HG02798 (cell line): ENCODE data around the gene BHLHE23.

Experiments
- ATAC-seq: cut with Tn5 transposase; IDR thresholded peaks from one replicate; pipeline ENCODE4 v1.9.1; 2021; ENCODE audit warnings: mild to moderate bottlenecking; ENCODE audit not compliant: unreplicated experiment, poor library complexity

The BHLHE23 gene

DNA sequence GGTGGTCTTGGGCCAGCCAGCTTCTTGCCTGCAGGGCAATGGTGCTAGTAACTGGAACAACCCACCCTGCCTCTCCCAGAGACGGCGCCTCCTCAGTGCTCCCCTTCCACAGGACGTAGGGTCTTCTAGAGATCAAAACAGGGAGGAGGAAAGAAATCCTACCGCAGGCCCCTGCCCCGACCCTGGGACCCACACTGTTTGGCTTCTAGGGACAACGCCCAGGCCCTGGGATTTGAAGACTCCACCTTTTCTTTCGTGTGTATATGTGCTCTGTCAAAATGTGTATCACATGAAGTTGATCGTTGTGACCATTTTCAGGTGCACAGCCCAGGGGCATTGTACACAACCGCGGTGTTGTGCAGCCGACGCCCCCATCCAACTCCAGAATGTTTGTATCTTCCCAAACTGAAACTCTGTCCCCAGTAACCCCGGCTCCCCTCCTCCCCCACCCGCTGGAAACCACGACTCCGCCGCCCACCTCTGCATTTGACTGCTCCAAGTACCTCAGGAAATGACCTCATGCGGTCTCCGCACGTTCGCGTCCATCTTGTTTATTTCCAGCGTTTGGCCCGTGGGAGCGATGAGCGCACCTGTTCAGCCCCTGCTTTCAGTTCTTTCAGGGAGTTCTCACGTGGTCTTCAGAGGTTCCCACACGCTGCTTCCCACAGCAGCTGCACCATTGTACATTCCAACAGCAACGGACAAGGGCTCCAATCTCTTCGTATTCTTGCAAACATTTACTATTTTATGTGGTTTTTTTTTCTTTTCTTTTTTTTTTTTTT, 3.4 kb upstream of the BHLHE23 start:
- ATAC-seq = peak; percentile 70

DNA sequence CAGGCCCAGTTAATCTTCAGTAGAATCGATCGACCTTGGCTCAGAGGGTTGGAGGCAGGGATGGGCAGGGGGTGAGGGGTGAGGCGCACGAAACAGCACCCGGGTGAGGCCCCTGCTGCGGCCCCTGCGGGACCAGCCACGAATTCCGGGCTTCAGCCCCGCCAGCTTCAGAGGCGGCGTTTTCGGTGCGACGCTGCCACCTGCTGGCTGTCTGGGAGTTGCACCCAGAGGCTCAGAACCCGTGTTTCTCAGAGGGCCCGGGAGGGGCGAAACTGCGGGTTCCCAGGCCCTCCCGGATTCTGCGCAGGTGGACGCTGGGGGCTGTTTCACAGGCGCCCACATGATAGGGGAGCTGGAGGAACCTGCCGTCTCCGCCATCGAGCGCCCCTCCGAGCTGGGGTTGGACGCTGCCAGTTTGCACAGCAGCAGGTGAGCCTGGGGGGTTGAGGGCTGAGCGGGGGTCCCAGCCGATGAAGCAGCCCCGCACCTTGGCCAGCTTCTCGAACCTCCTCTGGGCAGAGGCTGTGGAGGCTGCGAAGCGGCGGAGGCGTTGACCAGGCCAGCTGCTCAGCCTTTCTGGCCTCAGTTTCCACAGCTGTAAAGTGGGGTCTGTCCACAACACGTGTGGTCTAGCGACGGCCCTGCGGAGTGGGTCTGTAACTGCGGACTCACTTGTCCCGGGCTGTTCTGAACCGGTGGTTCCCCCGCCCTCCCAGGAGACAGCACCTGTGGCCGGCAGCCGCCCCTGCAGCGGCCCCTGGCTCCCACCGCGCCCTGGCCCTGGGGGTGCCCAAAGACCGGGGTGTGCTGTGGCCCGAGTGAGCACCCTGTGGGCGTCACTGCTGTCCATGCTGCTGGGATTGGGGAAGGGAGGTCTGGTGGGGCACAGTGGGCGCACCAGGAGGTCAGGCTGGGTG, 2.5 kb upstream of the BHLHE23 start:
- ATAC-seq = peak; percentile 57

DNA sequence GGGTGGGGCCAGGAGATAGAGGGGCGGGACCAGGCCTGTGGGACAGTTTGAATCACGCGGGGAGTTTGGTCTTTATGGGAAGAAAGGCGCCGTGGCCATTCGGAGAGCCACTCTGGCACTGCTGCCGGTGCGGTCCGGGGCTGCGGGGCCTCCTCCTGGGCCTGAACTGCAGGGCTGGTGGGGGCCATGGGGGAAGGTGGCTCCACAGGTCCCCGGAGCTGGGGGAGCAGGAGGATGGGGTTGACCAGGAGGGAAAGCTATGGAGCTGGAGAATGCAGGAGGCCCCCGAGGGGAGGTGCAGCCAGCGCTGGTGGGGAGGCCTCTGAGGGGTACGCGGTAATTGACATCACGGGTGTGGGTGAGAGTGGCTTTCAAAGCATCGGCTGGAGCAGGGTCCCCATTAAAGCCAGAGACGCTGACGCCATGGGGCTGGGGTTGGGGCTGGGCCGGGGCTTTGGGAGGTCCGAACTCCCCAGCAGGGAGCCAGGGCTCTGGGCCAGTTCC, 1.8 kb upstream of the BHLHE23 start:
- no peak for ATAC-seq

DNA sequence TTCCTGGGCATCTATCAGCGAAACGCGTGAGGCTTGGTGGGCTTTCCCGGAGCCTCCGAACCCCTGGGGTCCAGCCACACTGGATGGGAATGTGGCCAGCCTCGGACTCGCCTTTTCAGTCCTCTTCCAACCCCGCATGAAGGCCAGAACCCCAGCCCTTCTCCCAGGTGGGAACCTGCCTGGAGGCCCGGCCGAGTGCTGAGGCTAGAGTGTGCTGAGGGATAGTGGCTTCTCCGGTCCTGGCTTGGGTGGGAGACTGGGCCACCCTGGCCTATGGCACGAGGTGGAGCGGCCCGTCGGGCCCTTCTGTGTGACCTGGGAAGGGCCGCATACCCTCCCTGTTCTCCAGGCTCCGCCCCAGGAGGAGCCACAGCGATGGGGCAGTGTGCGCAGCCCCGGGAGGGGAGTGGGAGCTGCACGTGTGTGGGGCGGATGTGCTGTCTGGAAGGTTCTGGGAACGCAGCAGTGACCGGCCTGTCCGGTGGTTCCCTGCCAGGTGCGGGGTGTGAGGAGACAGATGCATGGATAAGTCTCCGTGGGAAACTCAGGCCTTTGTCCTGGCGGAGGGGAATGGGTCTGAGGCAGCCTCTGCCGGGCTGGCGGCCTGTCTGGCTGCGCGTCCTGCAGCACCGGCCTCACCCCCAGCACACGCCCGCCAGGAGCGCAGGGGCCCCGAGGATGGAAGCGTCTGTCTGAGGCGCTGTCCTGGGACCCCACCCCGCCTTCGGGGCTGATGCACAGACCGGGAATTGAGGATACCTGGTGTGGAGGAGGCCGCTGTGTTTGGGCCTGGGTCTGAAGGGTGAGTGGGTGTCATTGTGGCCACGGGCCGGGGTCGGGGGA, 1.1 kb upstream of the BHLHE23 start:
- no peak for ATAC-seq

DNA sequence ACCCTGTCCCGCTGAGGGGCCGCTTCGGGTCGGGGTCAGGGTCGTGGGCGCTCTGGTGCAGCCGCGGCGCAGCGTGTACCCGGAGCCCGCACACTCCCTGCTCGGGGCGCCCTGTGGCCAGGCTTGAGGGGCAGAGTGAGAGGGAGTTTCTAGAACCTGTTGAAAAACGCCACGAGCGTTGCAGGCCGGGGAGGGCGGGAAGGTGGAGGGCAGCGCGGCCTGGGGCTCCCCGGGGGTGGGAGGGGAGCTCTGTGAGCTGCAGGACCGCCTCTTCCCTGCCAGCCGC, 539 bp upstream of the BHLHE23 start:
- no peak for ATAC-seq

DNA sequence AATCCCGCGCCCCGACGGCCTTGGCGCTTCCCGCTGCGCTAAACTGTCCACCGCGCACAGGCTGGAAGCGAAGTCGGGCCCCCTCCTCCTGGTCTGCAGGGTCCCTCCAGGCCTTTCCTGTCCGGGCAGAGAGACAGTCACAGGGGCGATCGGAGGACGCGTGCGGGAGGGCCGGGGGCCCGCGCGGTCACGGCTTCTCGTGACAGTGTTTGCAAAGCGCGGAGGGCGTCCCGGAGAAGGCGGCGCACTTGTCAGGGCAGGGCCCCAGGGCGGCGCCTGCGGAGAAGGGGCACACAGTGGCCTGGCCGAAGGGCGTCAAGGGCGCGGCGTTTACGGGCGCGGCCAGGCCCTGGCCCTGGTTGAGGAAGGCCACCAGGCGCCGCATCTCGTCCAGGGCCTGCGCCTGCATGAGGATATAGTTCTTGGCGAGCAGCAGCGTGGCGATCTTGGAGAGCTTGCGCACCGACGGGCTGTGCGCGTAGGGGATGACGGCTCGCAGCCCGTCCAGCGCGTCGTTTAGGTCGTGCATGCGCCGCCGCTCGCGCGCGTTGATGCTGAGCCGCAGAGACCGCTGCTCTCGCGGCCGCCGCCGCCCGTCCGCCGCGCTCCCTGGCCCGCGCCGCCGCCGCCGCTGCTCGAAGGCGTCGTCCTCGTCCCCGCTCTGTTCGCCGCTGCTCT, 763 bp downstream of the BHLHE23 start:
- no peak for ATAC-seq

DNA sequence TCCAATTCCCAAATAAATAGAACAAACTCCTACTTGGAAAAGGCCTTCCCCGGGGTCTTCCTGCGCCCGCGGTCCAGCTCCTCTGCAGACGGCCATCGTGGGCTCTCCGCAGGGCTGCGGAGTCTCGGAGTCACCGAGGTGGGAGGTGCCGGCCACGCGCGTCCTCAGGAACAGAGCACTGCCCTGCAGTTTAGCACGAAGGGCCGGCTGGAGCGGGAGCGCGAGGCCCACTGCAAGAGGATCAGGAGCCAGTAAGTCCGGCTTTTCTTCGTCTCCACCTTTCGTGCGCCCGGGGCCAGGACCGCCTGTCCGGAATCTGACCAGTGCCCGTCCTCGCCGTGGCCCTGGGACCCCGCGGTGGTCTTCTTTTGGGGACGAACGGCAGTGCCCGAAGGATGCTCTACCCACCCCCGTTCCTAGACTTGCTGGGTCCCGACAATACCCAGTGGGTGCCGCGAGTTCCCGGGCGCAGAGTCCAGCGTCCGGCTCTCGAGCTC, 1.4 kb downstream of the BHLHE23 start:
- no peak for ATAC-seq

DNA sequence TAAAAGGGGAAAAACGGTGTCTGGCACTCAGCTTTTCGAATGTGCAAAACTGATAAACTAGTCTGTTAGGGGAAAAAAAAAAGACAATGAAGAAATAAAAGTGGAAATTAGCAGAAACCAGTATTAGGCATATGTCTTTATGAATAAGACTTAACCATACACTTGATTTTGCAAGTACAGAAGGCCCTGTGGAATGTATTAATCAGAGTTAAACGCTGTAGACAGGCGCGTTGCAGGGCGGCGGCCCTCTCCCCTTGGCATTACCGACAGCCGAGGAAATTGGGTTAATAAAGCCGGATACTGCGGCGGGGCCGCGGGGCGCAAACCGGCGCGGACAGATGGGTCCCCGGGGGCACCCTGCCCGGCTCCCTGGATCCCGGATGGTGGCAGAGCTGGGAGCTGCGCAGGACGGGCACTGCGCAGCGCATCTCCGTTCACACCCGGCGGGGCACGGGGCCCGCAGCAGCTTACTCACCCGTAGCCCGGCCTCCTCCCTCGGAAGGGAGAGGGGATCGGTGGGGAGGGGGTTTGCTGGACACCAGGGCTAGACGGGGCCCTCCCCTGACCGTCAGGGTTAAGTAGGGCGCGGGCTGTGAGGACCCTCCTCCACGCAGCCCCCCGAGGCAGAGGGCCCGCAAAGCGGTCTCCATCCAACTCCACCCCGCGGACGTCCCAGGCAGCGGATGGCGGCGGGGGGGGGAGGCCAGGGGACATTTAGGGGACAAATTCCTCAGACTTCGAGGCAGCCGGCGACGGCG, 2.0 kb downstream of the BHLHE23 start:
- no peak for ATAC-seq

DNA sequence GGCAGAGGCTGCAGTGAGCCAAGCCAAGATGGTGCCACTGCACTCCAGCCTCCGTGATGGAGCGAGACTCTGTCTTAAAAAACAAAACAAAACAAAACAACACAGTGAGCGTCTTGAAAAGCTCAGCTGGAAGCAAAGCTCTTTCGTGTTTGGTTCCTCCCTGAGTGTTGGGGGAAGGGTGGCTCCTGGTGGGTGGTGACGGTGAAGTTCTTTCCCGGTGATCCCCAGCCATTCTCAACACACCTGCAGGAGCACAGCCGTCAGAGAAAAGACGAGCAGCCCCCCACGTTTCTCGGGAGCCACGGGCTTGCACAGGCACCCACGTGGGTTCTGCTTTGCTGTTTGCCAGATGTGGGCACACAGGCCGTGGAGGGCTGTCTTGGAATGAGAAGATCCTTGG, 3.2 kb downstream of the BHLHE23 start:
- no peak for ATAC-seq

DNA sequence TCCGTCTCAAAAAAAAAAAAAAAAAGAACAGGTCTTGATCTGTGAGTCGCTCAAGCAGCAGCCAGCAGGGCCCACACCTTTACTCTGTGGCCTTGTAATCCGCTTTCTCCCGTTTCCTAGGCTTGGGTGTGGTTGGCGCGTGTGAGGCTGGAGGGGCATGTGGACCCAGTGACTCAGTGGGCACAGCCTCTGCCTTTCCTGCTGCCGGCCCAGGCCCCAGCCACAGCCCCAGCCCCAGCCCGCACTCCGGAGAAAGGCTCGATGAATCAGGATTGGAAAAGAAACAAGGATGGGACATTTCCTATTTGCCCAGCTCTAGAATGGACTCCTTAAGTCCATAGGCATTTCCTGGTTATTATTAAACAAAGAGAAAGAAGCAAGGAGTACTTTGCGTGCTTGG, 4.3 kb downstream of the BHLHE23 start:
- no peak for ATAC-seq

DNA sequence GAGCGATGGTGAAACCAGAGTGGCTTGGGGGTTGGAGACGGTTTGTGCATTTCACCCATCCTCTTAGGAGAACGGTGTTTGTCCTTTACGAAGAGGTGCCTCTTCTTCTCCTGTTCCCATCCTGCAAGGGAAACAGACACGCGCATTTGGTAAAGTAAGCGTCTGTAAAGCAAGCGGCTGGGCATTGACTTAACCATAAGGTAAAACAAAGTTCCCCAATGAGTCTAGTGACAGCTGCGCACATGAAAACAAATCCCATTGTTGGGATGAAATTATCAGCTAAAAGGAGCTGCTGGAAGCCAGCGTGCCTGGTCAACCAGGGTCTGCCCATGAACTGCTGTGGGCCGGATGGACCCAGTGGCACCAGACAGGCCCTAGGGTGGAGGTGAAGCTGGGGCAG, 5.8 kb downstream of the BHLHE23 start:
- no peak for ATAC-seq

DNA sequence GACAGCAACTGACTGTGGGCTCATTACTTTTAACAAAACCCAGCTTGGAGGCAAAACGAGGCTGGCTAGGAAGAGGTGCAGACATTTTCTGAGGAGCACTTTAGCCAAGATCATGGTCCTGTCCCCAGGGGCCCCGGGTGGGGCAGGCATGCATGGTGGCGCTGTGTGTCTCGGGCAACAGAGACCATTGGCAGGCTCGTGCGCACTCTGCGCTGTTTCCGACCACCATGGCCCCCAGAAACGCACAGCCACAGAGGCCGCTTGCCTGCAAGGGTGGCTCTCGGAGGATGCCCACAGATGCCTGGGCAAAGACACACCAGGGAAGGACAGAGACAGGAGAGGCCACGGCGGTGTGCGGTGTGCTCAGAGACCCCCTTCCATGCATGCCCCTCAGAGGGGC, 6.7 kb downstream of the BHLHE23 start:
- no peak for ATAC-seq

DNA sequence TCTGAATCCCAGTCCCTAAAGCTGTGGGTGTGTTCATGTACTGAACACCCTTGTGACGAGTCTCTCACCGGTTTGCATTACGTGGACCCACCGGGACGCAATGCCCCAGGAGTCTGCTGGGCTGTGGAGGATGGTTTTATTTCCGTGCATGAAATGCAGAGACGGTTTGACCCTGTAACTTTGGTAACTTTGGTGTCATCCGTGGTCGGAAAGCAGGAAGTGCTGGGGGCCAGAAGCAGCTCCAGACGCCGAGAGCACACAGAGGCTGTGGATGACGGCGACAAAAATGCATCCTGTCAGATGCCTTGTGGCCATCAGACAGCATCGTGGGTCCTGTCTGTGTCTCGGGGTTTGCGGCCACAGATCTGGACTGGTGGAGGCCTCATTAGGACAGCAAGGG, 7.2 kb downstream of the BHLHE23 start:
- ATAC-seq = no peak

DNA sequence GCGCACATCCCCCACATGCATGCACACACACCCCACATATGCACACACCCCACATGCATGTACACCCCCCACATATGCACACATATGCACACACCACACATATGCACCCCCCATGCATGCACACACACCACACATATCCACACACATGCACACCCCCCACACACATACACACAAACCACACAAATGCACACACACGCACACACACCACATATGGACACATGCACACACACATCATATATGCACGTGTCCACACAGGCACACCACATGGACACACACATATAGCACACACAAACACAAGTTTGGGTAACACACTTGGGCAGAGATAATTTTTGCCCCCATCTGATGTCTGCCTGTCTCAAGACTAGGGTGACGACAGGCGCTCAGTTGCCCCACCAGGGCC, 8.3 kb downstream of the BHLHE23 start:
- no peak for ATAC-seq

DNA sequence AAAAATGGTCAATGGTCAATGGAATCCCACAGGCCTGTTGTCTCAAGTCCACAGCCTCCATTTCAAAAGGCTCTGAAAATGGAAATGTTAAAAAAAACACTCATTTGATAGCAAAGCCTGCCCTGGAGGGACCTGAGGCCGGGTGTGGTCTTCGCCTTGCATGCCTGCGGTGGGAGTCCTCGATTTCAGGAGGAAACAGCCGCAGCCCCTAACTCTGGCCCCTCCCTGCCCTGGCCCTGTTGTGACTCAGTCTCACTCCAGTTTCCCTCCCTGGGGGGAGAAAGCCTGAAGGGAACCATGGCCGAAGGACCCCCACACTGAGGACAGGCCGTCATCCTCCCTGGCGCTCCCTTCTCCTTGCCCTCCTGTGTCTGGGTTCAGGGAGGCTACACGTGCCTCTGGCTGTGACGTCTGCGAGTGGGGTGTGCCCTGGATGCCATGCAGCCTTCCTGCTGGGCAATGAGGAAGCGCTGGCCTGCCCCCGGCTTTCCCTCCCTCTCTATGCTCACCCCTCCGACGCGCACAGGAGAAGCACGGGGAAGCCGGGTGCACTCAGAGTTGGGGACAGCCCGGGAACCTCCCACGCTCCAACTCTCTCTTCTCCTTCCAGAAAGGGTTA, 9.2 kb downstream of the BHLHE23 start:
- ATAC-seq = no peak

DNA sequence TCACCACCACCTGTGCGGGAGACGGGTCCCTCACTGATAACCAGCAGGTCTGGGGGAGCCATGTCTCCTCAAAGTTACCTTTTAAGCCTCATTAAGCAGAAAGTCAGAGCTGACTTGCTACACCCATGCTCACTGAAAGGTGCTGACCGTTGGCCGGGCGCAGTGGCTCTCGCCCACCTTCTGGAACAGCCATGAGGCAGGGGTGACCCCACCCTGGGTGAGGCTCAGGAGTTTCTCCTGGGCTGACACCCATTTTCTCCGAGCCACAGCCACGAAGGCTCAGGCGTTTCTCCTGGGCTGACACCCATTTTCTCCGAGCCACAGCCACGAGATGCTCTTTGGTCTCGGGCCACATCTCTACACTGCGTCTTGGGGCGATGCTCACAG, 10.2 kb downstream of the BHLHE23 start:
- no peak for ATAC-seq

DNA sequence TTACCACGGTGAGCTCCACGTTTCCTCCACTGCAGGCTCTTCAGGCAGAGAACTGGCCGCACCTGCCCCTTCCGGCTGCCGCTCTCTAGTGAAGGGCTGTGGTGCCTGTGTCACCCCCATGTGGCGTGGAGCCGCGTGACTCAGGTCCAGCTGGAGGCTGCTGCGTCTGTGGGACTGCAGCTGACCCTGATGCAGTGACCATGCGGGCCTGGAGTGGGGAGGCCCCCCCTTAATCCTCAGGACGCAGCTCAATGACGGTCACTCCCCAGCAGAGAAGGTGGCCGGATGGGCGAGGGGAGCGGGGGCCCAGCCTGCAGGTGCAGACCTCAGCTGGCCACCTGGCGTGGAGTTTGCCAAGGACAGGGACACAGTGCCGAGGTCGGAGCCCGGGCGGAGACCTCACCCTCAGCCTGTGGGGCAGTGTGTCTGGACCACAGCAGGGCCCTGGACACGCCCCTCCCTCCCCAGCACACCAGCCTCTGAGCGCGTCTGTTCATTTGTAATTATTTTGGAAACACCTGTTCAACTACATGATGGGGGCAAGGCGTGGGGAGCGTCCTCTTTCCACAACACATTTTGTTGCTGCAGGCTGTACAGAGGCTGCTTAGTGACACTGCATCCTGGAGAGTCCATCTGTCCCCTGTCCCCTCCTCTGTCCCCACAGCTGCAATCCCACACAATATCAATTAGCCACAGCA, 10.7 kb downstream of the BHLHE23 start:
- no peak for ATAC-seq

DNA sequence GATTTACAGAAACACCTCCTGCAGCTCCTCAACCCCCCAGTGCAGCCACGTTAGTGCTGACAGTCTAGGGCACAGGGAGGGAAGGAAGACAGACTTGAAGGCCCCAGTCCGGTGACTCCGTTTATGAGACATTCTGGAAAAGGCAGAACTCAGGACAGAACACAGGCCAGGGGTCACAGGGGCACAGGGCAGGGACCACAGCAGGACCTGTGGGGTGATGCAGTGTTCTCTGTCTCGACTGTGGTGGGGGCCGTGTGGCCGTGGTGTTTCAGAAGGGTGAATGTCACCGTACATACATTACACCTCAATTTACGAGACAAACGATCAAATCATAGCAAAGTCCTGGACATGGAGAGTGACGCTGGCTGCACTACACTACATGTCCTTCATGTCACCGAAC, 11.3 kb downstream of the BHLHE23 start:
- ATAC-seq = no peak
